T-cell (primary cell): ENCODE measurements around the gene FOXN3. TPM values are rescaled to one million over a fixed set of nuclear protein-coding genes. Genes with fewer than 3 reads are reported as not detected.

ENCODE experiments used
- ATAC-seq, 4 experiments: fragments of 200-7000 bp in 3 of 4; fragments of 150-1000 bp in 1 of 4; cut with Tn5 transposase; replicated peaks in 1 of 4; 1 replicate in 3 of 4; 2 replicates in 1 of 4; pipeline ENCODE4 v1.10.0; 2021; ENCODE audit warnings: moderate library complexity in 3 of 4, mild to moderate bottlenecking in 2 of 4, moderate number of reproducible peaks in 1 of 4
- CTCF ChIA-PET, 2 donors: fragments of 300-600 bp; sonication (Branson Sonifier 250); formaldehyde crosslinking; loops; one replicate each; lab custom pipeline; 2022; ENCODE audit warnings: antibody characterized with exemption in 2 of 2; lab: Charles Lee
- POLR2A ChIA-PET, 2 donors: fragments of 300-600 bp; sonication (Branson Sonifier 250); formaldehyde crosslinking; loops; one replicate each; lab custom pipeline; 2022; ENCODE audit warnings: antibody characterized with exemption in 2 of 2; lab: Charles Lee
- DNase-seq, 35 experiments: peaks; one replicate each; pipeline versions ENCODE4 v3.0.0 to v3.0.0-alpha.2; 2013 to 2023
- H3K27ac ChIP-seq: one replicate; pipeline ENCODE4 v1.5.1; 2013; ENCODE audit warnings: low read length
- H3K27me3 ChIP-seq, 2 experiments: replicated peaks in 1 of 2; 1 replicate in 1 of 2; 2 replicates in 1 of 2; pipeline versions ENCODE4 v1.6.1 to v1.7.0; 2013; ENCODE audit warnings: low read length in 1 of 2, mixed read lengths in 1 of 2; ENCODE audit not compliant: control insufficient read depth in 2 of 2, insufficient read depth in 2 of 2; ENCODE audit errors: extremely low read depth in 1 of 2
- H3K36me3 ChIP-seq, 2 donors: 1 replicate in 1 of 2; 2 replicates in 1 of 2; pipeline versions ENCODE4 v1.6.1 to v1.7.0; 2013; ENCODE audit warnings: low read length in 1 of 2; ENCODE audit not compliant: control insufficient read depth in 2 of 2, insufficient read depth in 1 of 2; ENCODE audit errors: extremely low read depth in 1 of 2
- H3K4me1 ChIP-seq, 2 experiments: 1 replicate in 1 of 2; 2 replicates in 1 of 2; pipeline versions ENCODE4 v1.6.1 to v1.7.0; 2013; ENCODE audit warnings: low read length in 2 of 2, mixed read lengths in 1 of 2; ENCODE audit not compliant: insufficient read depth in 2 of 2, control insufficient read depth in 1 of 2; ENCODE audit errors: extremely low read depth in 1 of 2
- H3K4me3 ChIP-seq, 2 donors: 1 replicate in 1 of 2; 2 replicates in 1 of 2; pipeline versions ENCODE4 v1.5.1 to v1.7.0; 2013; ENCODE audit warnings: mild to moderate bottlenecking in 2 of 2, low read length in 1 of 2, moderate library complexity in 1 of 2; ENCODE audit not compliant: control insufficient read depth in 1 of 2; ENCODE audit errors: extremely low read depth in 1 of 2
- H3K9me3 ChIP-seq: 2 replicates; pipeline ENCODE4 v1.7.0; 2013
- H3K27ac Mint-ChIP-seq, 2 donors: one replicate each; pipeline ENCODE4 v1.8.0; 2020 to 2021; ENCODE audit warnings: mild to moderate bottlenecking in 2 of 2, mixed read lengths in 2 of 2
- H3K27me3 Mint-ChIP-seq, 2 donors: one replicate each; pipeline ENCODE4 v1.8.0; 2021 to 2022; ENCODE audit warnings: mixed read lengths in 2 of 2
- H3K36me3 Mint-ChIP-seq: one replicate; pipeline ENCODE4 v1.8.0; 2021; ENCODE audit warnings: mixed read lengths
- H3K4me1 Mint-ChIP-seq, 3 donors: one replicate each; pipeline ENCODE4 v1.8.0; 2020 to 2022; ENCODE audit warnings: mixed read lengths in 3 of 3, mild to moderate bottlenecking in 1 of 3
- H3K4me3 Mint-ChIP-seq, 3 donors: one replicate each; pipeline ENCODE4 v1.8.0; 2020 to 2022; ENCODE audit warnings: mild to moderate bottlenecking in 3 of 3, mixed read lengths in 3 of 3, moderate library complexity in 3 of 3
- H3K9me3 Mint-ChIP-seq, 3 donors: one replicate each; pipeline ENCODE4 v1.8.0; 2020 to 2022; ENCODE audit warnings: mixed read lengths in 3 of 3
- WGBS: methylation state at CpG from one replicate; pipeline ENCODE4 v1.1.5; 2013; ENCODE audit warnings: missing lambda C conversion rate; ENCODE audit not compliant: insufficient coverage; 5-methylcytosine and 5-hydroxymethylcytosine counted together
- total RNA-seq, 35 experiments: library from RNA in 6 of 35; stranded (reverse) in 6 of 35; fragments of 120-200 nt in 1 of 35; gene quantifications; one replicate each; pipeline versions ENCODE4 v1.2.1 to v1.2.4 and lab custom pipeline; 2013 to 2026

The FOXN3 gene
- total RNA-seq, 5 donors from 2014 or later (not counting 1 experiment from before 2014, with no cell fraction given) = 92.8 to 176 (median 103) TPM

DNA sequence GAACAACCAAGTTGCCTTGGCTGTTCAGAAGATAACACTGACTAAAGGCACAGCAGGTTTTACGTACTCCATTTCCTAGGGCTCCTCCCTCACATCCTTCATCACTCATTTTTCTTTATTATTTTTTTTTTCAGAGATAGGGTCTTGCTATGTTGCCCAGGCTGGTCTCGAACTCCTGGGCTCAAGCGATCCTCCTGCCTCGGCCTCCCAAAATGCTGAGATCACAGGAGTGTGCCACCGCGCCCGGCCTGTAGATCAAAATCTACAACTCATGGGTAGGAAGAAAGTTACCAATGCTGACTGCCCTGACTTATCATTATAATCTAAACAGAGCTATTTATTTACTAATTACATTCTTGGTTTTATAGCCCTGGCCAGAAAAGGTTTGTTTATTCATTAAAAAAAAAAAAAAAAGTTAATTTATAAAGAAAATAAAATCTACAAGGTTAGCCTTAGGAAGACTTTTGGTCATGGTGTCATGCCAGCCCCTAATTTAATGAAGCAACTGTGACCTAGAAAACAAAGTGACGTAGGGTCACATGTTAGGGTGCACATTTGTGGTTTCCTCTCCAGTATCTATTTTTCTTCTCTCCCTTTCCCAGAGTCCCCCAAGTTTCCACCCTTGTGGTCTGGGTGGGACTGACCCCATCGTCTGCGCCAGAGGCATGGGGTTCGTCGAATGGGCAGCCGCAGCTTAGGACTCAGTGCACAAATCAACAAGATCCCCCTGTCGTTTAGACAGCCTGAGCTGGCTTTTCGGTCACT is 19.0 kb upstream of the FOXN3 start:
- Mint-ChIP-seq H3K4me3 (no peak overlapping the region), H3K36me3 (peaks cover 11% of the 10 kb centered on the region), H3K27me3 (no peaks in the 10 kb centered on the region), H3K9me3 (peaks cover 0 to 4% (median 0%) of the 10 kb centered on the region in 3 donors), H3K4me1 (peaks cover 54 to 60% (median 56%) of the 10 kb centered on the region in 3 donors), H3K27ac (peak overlapping the region; percentile 58 to 81)
- ChIA-PET POLR2A (interaction anchor here (0.6 to 0.8 kb wide), 4 partner anchors 14 to 847 kb away, joined by 3 to 6 read pairs (median 4); no protein-coding TSS in a partner anchor), CTCF (interaction anchor here in 1 of 2 donors (0.6 kb wide), 2 partner anchors 10 to 67 kb away, joined by 3 to 6 read pairs; no protein-coding TSS in a partner anchor)
- peaks cover 1 to 29% of the 10 kb centered on the region in 2 experiments for H3K4me1 ChIP-seq
- H3K36me3 ChIP-seq = peaks cover 2 to 3% of the 10 kb centered on the region in 2 donors
- peak overlapping the region; percentile 7 for H3K27ac ChIP-seq
- H3K27me3 ChIP-seq = no peaks in the 10 kb centered on the region
- H3K4me3 ChIP-seq = no peak overlapping the region
- H3K9me3 ChIP-seq = no peaks in the 10 kb centered on the region
- whole genome bisulfite sequencing = no CpG with 5 or more reads among the region's 15 CpGs
- ATAC-seq = no peak
- peak in 1 of 35 experiments; percentile 32 for DNase-seq

DNA sequence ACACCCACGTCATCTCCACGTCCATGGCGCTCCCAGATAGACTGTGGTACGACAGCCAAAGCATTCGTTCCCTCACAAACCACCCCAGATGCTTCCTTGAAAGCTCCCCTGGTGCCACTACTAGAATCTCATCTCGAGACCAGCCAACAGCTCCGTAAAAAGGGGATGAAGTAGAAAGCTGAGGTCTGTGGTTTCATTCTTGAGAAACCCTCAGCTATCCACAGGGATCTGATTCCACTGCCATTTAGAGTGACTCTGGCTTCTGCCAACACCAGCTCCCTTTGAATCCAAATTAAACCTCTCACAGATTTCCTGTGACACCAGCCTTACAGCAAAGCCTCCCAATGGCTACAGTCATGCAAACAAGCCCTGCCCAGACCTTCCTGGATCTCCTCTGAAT is 18.5 kb upstream of the FOXN3 start:
- no CpG with 5 or more reads among the region's 7 CpGs for WGBS
- CTCF ChIA-PET = interaction anchor here in 1 of 2 donors (0.6 kb wide), 2 partner anchors 10 to 67 kb away, joined by 3 to 6 read pairs; no protein-coding TSS in a partner anchor

DNA sequence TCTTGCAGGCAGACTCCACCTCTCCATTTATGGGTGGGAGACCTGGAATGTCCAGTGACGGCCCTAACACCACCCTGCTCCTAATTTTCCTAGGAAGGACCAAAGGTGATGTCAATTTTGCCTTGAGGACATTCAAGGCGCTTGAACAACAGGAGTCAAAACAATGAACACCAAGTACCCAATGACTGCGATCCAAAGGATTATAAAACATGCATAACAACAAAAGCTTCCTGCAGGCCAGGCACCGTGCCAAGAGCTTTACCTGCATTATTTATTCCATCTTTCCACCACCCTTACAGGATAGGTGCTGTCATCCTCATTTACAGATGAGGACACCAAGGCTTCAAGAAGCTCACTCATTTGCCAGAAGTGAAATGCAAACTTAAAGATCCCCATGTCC is 15.2 kb upstream of the FOXN3 start:
- CTCF ChIA-PET = no interaction called here
- ATAC-seq = no peak
- 95% methylated on average over 3 of the region's 4 CpGs for WGBS
- H3K9me3 ChIP-seq = no peaks in the 10 kb centered on the region
- peaks cover 26 to 49% of the 10 kb centered on the region in 2 experiments for H3K4me1 ChIP-seq
- peak overlapping the region; percentile 9 for H3K27ac ChIP-seq
- peaks cover 9% of the 10 kb centered on the region for H3K36me3 Mint-ChIP-seq
- no peaks in the 10 kb centered on the region for H3K27me3 ChIP-seq
- POLR2A ChIA-PET = no interaction called here
- peaks cover 0 to 1% of the 10 kb centered on the region in 2 donors for H3K36me3 ChIP-seq
- no peak for DNase-seq
- H3K27me3 Mint-ChIP-seq = no peaks in the 10 kb centered on the region
- peaks cover 0 to 1% (median 0%) of the 10 kb centered on the region in 3 donors for H3K9me3 Mint-ChIP-seq
- peak overlapping the region; percentile 88 to 91 for H3K27ac Mint-ChIP-seq
- H3K4me3 Mint-ChIP-seq = peak overlapping the region in 2 of 3 donors; percentile 43 to 83
- peaks cover 60 to 74% (median 72%) of the 10 kb centered on the region in 3 donors for H3K4me1 Mint-ChIP-seq
- H3K4me3 ChIP-seq = no peak overlapping the region

More for the DNA sequence above, 18.5 kb upstream of the FOXN3 start:
- POLR2A ChIA-PET = interaction anchor here (0.8 kb wide), 2 partner anchors 19 to 847 kb away, joined by 5 to 6 read pairs; no protein-coding TSS in a partner anchor
- no peaks in the 10 kb centered on the region for H3K27me3 ChIP-seq
- no peak overlapping the region for H3K4me3 ChIP-seq
- H3K27ac Mint-ChIP-seq = peak overlapping the region; percentile 57 to 81
- DNase-seq (no peak), ATAC-seq (no peak)
- H3K27ac ChIP-seq = peak overlapping the region; percentile 7
- peaks cover 5 to 34% of the 10 kb centered on the region in 2 experiments for H3K4me1 ChIP-seq
- peaks cover 54 to 61% (median 58%) of the 10 kb centered on the region in 3 donors for H3K4me1 Mint-ChIP-seq
- H3K9me3 ChIP-seq = no peaks in the 10 kb centered on the region
- H3K27me3 Mint-ChIP-seq = no peaks in the 10 kb centered on the region
- no peak overlapping the region for H3K4me3 Mint-ChIP-seq
- peaks cover 0 to 4% (median 0%) of the 10 kb centered on the region in 3 donors for H3K9me3 Mint-ChIP-seq
- peaks cover 11% of the 10 kb centered on the region for H3K36me3 Mint-ChIP-seq
- peaks cover 2 to 3% of the 10 kb centered on the region in 2 donors for H3K36me3 ChIP-seq

DNA sequence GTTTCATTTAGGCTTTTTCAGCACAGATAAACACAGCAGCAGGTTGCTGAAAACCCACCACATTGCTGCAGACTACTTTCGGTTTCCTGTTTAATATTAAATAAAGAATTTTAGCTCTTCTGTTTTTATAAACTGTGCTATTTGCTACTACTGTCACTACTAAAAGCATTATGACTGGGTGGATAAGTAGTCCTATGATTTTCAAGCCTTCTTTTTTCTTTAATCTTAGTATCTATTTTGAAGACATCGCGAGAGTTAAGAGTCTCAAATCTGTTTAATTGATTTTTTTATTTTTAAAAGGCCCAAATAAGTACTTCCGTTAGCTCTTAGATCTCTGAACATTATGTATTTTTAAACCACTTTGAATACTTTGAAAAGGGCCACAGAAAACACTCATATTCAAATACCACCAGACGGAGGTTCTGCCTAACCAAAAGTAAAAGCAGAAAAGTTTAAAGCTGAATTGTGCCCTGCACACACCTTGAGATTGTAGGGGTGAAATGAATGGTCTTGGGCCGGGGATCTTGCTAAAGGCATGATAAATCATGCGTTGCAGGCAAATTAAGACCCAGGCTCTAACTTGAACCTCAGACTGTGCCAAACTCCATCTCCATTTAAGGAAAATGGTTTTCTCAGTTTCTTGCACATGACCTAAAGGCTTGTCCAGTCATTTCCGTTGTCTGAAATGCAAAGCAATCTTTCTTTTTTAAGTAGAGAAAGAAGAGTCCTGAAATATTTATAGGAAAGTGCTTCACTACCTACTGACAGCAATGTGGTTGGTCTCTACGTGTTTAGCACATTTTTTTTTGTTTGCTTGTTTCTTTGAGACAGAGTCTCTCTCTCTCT is 13.6 kb upstream of the FOXN3 start:
- Mint-ChIP-seq H3K27me3 (no peaks in the 10 kb centered on the region), H3K4me3 (peak overlapping the region; percentile 74 to 83 (median 81)), H3K4me1 (peaks cover 44 to 71% (median 70%) of the 10 kb centered on the region in 3 donors), H3K9me3 (peaks cover 0 to 2% (median 0%) of the 10 kb centered on the region in 3 donors), H3K36me3 (peaks cover 4% of the 10 kb centered on the region), H3K27ac (peak overlapping the region; percentile 91 to 94)
- 0% methylated on average over 1 of the region's 9 CpGs for WGBS
- ChIA-PET CTCF (interaction anchor here in 1 of 2 donors (0.6 to 1.0 kb wide), 4 partner anchors 9 to 524 kb away, joined by 3 to 6 read pairs (median 4); partner anchors contain the start of gene EFCAB11), POLR2A (interaction anchor here in 1 of 2 donors (0.6 to 1.7 kb wide), 2 partner anchors 15 to 40 kb away, joined by 3 to 6 read pairs; no protein-coding TSS in a partner anchor)
- Histone ChIP-seq H3K4me1 (peaks cover 26 to 44% of the 10 kb centered on the region in 2 experiments), H3K27ac (peak overlapping the region; percentile 68), H3K36me3 (no peaks in the 10 kb centered on the region), H3K4me3 (peak overlapping the region; percentile 49 to 51), H3K9me3 (no peaks in the 10 kb centered on the region), H3K27me3 (no peaks in the 10 kb centered on the region)
- ATAC-seq (peak; percentile 71 to 90 (median 74)), DNase-seq (peak in 13 of 35 experiments; percentile 5 to 76 (median 27))

DNA sequence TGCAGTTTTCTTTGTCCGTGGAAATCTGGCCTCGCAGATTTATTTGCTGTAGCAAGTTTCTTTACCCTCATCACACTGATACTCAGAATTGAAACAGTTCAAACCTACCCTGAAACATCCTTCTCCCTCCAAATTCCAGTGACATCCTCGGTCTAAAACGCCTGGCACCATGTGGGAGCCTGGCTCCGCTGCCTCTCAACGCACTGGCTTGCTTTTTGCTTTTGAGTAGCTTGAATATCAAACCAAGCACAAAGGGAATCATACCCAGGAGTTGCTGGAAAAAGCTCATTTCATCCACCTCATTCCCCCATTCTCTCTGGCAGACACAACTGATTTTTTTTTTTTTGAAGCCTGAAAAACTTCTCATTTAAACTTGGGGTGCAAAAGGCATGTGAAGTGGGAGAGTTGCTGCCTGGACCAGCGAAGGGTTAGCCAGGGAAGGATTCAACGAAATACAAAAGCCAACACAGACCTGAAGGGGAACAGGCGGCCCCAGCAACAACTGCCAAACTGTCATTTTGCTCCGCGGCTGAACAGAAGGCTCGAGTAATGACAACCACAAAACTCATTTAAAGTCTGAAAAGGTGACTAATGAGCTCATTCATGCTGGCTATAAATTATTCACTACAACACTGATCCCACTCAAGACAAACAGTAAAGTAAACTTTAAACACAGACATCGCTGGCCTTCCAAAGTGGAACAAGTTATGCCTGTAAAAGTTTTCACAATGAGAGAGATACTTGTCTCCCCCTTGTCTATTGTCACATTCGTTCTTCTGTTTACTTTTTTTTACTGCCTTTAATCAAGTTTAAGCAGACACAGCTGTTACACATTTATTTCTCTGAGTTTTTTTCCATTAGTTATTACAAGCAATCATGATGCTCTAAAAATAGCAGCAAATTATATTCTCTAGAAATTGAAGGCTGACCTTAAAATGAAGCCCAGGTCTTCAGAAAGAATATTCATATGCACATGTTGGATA is 12.5 kb upstream of the FOXN3 start:
- peak overlapping the region; percentile 91 to 94 for H3K27ac Mint-ChIP-seq
- H3K36me3 Mint-ChIP-seq = peaks cover 1% of the 10 kb centered on the region
- DNase-seq (peak in 3 of 35 experiments; percentile 8 to 28 (median 21)), ATAC-seq (peak in 2 of 4 experiments; percentile 28 to 30)
- no peaks in the 10 kb centered on the region for H3K27me3 ChIP-seq
- WGBS = 30% methylated on average over 9 of the region's 14 CpGs
- peaks cover 26 to 37% of the 10 kb centered on the region in 2 experiments for H3K4me1 ChIP-seq
- CTCF ChIA-PET = interaction anchor here (0.7 to 0.8 kb wide), 3 partner anchors 9 to 548 kb away, joined by 3 to 4 read pairs (median 3); partner anchors contain the start of gene EFCAB11 (in 1 of the 2)
- peak overlapping the region; percentile 68 for H3K27ac ChIP-seq
- no peaks in the 10 kb centered on the region for H3K27me3 Mint-ChIP-seq
- no peaks in the 10 kb centered on the region for H3K9me3 ChIP-seq
- H3K4me1 Mint-ChIP-seq = peaks cover 42 to 66% (median 65%) of the 10 kb centered on the region in 3 donors
- peak overlapping the region; percentile 74 to 83 (median 81) for H3K4me3 Mint-ChIP-seq
- no peaks in the 10 kb centered on the region for H3K36me3 ChIP-seq
- peaks cover 0 to 2% (median 0%) of the 10 kb centered on the region in 3 donors for H3K9me3 Mint-ChIP-seq
- POLR2A ChIA-PET = interaction anchor here (0.5 to 1.7 kb wide), 6 partner anchors 10 to 268 kb away, joined by 3 to 6 read pairs (median 3); no protein-coding TSS in a partner anchor
- peak overlapping the region; percentile 32 to 51 for H3K4me3 ChIP-seq
